GM21825 (cell line): ENCODE results near the gene GPC3.
"Not testable (repeated sequence)": the region's sequence is repeated elsewhere in the genome, so short reads cannot be mapped to it uniquely, and the experiment has no call there.

Experiments
- ATAC-seq: cut with Tn5 transposase; IDR thresholded peaks from one replicate; pipeline ENCODE4 v1.9.1; 2021; ENCODE audit warnings: mild to moderate bottlenecking, moderate library complexity; ENCODE audit not compliant: unreplicated experiment

The GPC3 gene

GRCh38 chrX:133621384-133621783, 364.0 kb downstream of the GPC3 start:
- not testable (repeated sequence) for ATAC-seq

- no peak for ATAC-seq
Observed at GRCh38 chrX:133611676-133612075, 373.7 kb downstream of the GPC3 start.

DNA sequence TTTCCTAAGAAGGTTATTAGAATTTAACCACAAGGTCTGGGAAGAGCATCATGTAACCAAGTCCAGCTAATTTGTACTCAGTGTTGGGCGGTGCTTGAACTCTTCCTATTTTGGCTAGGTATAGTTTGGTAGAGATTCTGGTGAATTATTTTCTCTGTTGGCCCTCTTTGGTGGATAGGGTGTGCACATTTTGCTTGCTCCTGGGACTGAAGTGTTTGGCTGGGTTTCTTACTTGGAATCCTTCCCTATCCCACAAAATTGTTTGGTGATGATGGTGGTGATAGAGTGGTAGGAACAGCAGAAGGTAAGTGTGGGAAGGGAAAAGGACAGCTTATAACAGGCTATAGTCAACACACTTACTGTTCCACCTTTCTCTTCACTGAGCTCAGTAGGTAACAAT, 375.3 kb downstream of the GPC3 start:
- ATAC-seq, result no peak

DNA sequence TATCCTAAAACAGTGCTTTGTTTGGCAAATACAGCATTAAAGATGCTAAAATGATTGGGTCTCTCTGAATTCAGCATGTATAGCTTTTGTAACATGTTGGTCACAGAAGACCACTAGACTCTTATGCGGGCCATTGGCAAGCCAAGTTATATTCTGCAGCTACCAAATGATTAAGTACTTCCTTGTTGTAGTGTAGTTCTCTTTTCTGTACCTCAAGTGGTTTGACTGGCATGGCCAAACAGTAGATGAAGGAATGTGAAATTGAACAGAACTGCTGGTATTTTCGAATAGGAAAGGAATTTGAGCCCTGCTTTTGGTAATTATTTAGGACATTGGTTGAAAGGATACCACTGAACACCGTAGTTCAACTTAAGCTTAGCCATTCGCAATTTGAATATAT, 376.2 kb downstream of the GPC3 start:
- ATAC-seq, result no peak

GRCh38 chrX:133608406-133608805, 377.0 kb downstream of the GPC3 start:
- ATAC-seq, result no peak

- ATAC-seq, result no peak
Observed at GRCh38 chrX:133607419-133608348, 377.7 kb downstream of the GPC3 start.

DNA sequence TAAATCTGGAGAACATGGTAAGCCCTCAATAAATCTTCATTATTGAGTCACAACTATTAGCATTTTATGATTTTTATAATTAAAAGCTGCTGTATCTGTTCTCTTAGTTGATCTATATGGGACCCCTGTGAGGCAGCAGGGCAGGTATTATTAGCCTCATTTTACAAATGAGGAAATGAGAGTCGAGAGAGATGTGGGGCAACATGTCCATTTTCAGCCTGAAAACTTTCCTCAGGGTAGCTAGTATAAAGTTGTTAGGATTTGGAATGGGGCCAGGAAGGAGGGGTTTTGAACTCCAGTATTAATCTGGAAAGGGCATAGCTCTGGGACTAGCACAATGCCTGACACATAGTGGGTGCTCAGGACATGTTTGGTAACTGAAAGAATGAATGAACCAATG, 378.4 kb downstream of the GPC3 start:
- ATAC-seq, result no peak

GRCh38 chrX:133604801-133605200, 380.6 kb downstream of the GPC3 start:
- no peak for ATAC-seq

- ATAC-seq, result no peak
Observed at GRCh38 chrX:133602881-133603280, 382.5 kb downstream of the GPC3 start.

DNA sequence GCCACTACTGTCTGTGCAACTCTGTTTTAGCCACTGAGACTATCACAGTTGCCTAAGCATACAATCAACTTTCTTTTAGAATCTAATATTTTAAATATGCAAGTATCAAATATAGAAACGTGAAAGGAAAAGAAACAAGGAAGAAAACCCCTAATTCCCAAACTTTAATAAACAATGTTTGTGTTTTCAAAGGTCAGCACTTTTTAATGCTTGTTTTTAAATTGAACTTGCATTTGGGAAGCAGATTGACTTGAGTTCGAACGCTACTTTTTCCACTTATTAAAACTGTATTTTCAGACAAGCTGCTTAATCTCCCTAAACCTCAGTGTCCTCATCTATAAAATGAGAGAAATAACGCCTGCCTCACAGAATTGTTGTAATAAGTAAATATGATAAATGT, 384.3 kb downstream of the GPC3 start:
- ATAC-seq, result no peak

- ATAC-seq, result no peak
Observed at GRCh38 chrX:133600536-133600935, 384.9 kb downstream of the GPC3 start.

- no peak for ATAC-seq
Observed at GRCh38 chrX:133598601-133599335, 386.6 kb downstream of the GPC3 start.

GRCh38 chrX:133594156-133594555, 391.2 kb downstream of the GPC3 start:
- no peak for ATAC-seq

- no peak for ATAC-seq
Observed at GRCh38 chrX:133593531-133593930, 391.9 kb downstream of the GPC3 start.

GRCh38 chrX:133590703-133591505, 394.5 kb downstream of the GPC3 start:
- no peak for ATAC-seq

GRCh38 chrX:133588827-133589226, 396.6 kb downstream of the GPC3 start:
- no peak for ATAC-seq

- no peak for ATAC-seq
Observed at GRCh38 chrX:133587818-133588217, 397.6 kb downstream of the GPC3 start.

DNA sequence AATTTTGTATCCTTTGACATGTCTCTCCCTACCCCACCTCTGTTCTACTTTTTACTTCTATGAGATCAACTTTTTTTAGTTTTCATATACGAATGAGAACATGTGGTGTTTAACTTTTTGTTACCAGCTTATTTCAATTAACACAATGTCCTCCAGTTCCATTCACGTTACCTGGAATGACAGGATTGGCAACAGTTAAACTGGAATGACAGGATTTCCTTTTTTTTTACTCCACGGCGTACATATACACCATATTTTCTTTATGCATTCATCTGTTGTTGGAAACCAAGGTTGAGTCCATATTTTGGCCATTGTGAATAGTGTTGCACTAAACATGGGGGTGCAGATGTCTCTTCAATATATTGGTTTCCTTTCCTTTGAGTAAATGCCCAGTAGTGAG, 398.3 kb downstream of the GPC3 start:
- ATAC-seq, result no peak

- no peak for ATAC-seq
Observed at GRCh38 chrX:133586443-133586842, 399.0 kb downstream of the GPC3 start.

GRCh38 chrX:133583825-133584224, 401.6 kb downstream of the GPC3 start:
- ATAC-seq, result no peak

- ATAC-seq, result no peak
Observed at GRCh38 chrX:133580625-133581024, 404.8 kb downstream of the GPC3 start.
